K562 (cell line): ENCODE data around the gene TEAD3. TPM values are rescaled to one million over a fixed set of nuclear protein-coding genes. Genes with fewer than 3 reads are reported as not detected.

Source experiments
- ARID4B ChIP-seq: sonication (generic); formaldehyde crosslinking; IDR thresholded peaks from 2 replicates; pipeline ENCODE4 v1.8.0; 2022; ENCODE audit warnings: mild to moderate bottlenecking, missing genetic modification reagents
- CEBPG ChIP-seq, 3 experiments: fragments of 200-800 bp in 1 of 3; sonication (Bioruptor generic) in 1 of 3; sonication (generic) in 1 of 3; formaldehyde crosslinking in 1 of 3; IDR thresholded peaks in 2 of 3; conservative IDR thresholded peaks in 1 of 3; 2 replicates each; pipeline versions ENCODE4 v1.6.1 to v1.8.0; 2016 to 2022; ENCODE audit warnings: missing compliant biosample characterization in 2 of 3, missing genetic modification characterization in 2 of 3, mild to moderate bottlenecking in 1 of 3, missing genetic modification reagents in 1 of 3
- E2F4 ChIP-seq: sonication (generic); formaldehyde crosslinking; IDR thresholded peaks from 2 replicates; pipeline ENCODE4 v1.8.0; 2022; ENCODE audit warnings: mild to moderate bottlenecking, low read depth, missing genetic modification reagents
- EHMT2 ChIP-seq: fragments of 450-650 bp; IDR thresholded peaks from 2 replicates; pipeline ENCODE4 v1.6.1; 2018; ENCODE audit warnings: antibody characterized with exemption
- EWSR1 ChIP-seq: fragments of 450-650 bp; IDR thresholded peaks from 2 replicates; pipeline ENCODE4 v1.6.1; 2018; ENCODE audit warnings: borderline replicate concordance, mild to moderate bottlenecking, low read depth, moderate library complexity; ENCODE audit not compliant: partially characterized antibody
- FIP1L1 ChIP-seq: fragments of 200-400 bp; formaldehyde crosslinking; IDR thresholded peaks from 2 replicates; pipeline ENCODE4 v1.6.1; 2018; ENCODE audit warnings: mild to moderate bottlenecking, low read depth, low read length; ENCODE audit not compliant: poor library complexity, severe bottlenecking
- MAFF ChIP-seq: IDR thresholded peaks from 2 replicates; pipeline ENCODE4 v1.6.1; 2012; ENCODE audit warnings: low read length, improper control_type of control experiment
- PHTF2 ChIP-seq: fragments of 250-450 bp; sonication (Bioruptor Pico); IDR thresholded peaks from 2 replicates; pipeline ENCODE4 v1.5.0; 2021; ENCODE audit warnings: mild to moderate bottlenecking
- SAP30 ChIP-seq: fragments of 200-600 bp; sonication (generic); IDR thresholded peaks from 2 replicates; pipeline ENCODE4 v1.6.1; 2012; ENCODE audit warnings: borderline replicate concordance, low read depth, mild to moderate bottlenecking, moderate library complexity, low read length, control low read depth, inconsistent platforms; ENCODE audit not compliant: insufficient read depth, poor library complexity, severe bottlenecking
- SFPQ ChIP-seq: fragments of 200-400 bp; formaldehyde crosslinking; IDR thresholded peaks from 2 replicates; pipeline ENCODE4 v1.6.1; 2017; ENCODE audit warnings: mild to moderate bottlenecking, low read depth, low read length, moderate library complexity
- SIRT6 ChIP-seq: IDR thresholded peaks from one replicate; pipeline ENCODE4 v1.6.1; 2012; ENCODE audit warnings: low read depth, mild to moderate bottlenecking, control low read depth, inconsistent platforms, low read length, moderate library complexity
- TAL1 ChIP-seq: fragments of 450-650 bp; IDR thresholded peaks from 2 replicates; pipeline ENCODE4 v1.6.1; 2016; ENCODE audit warnings: mild to moderate bottlenecking
- U2AF2 ChIP-seq: fragments of 200-400 bp; formaldehyde crosslinking; optimal IDR thresholded peaks from 2 replicates; pipeline ENCODE3; 2017; ENCODE audit warnings: low read depth, mild to moderate bottlenecking, low read length
- ZBTB17 ChIP-seq: fragments of 450-650 bp; formaldehyde crosslinking; IDR thresholded peaks from 2 replicates; pipeline ENCODE4 v1.4.0; 2020; ENCODE audit warnings: mild to moderate bottlenecking
- ZBTB7A ChIP-seq: IDR thresholded peaks from 2 replicates; pipeline ENCODE4 v1.6.1; 2011; ENCODE audit warnings: low read depth, mild to moderate bottlenecking, low read length, moderate library complexity, borderline replicate concordance; ENCODE audit not compliant: control insufficient read depth
- ZFP91 ChIP-seq: sonication (generic); formaldehyde crosslinking; IDR thresholded peaks from 2 replicates; pipeline ENCODE4 v1.8.0; 2022; ENCODE audit warnings: mild to moderate bottlenecking, missing genetic modification reagents
- ZNF785 ChIP-seq: fragments of 250-450 bp; sonication (Bioruptor Pico); IDR thresholded peaks from 2 replicates; pipeline ENCODE4 v1.4.0; 2020; ENCODE audit warnings: mild to moderate bottlenecking
- polyA plus RNA-seq, 8 experiments: library from polyadenylated mRNA; depleted of rRNA in 4 of 8; stranded (reverse) in 5 of 8; unstranded in 3 of 8; fragments of >200 nt; fragmentation: Nextera tagmentation in 2 of 8; fragmentation: Illumina TruSeq in 1 of 8; extraction: Ambion mirVana in 2 of 8; extraction: Trizol in 1 of 8; gene quantifications; 2 replicates each; pipeline versions ENCODE4 v1.2.1 to v1.2.3, GENCODE V29; 2011 to 2014; ENCODE audit warnings: inconsistent platforms in 1 of 8, missing spikeins in 1 of 8
- total RNA-seq, 7 experiments: library from RNA; depleted of rRNA in 6 of 7; stranded (reverse); fragments of >200 nt in 6 of 7; fragmentation: Illumina TruSeq in 2 of 7; extraction: Trizol in 2 of 7; gene quantifications; 2 replicates each; pipeline versions ENCODE4 v1.2.1 to v1.2.3, GENCODE V29; 2011 to 2021; ENCODE audit warnings: low replicate concordance in 1 of 7

The TEAD3 gene
- total and polyA plus RNA-seq, 9 of the 15 experiments (the other 6 are each of a cell fraction or from before 2014, with no cell fraction given) = 0.63 to 13.2 (median 3.3) TPM

- no peak for TF ChIP-seq E2F4 (CRISPR knock-in tag)
- no peak for TF ChIP-seq ARID4B
- TF ChIP-seq CEBPG (CRISPR knock-in tag; IDR thresholded peaks at IDR 0.05) = no peak
- no peak for TF ChIP-seq CEBPG (tag; conservative IDR thresholded peaks at IDR 0.05 in 1 of 2, IDR thresholded peaks at IDR 0.05 in 1 of 2)
- TF ChIP-seq TAL1 = no peak
- TF ChIP-seq ZBTB17 = no peak
- peak; percentile 7 for TF ChIP-seq SAP30
- no peak for TF ChIP-seq ZFP91 (CRISPR knock-in tag)
- TF ChIP-seq EHMT2 = no peak
- TF ChIP-seq SIRT6 = no peak
- no peak for TF ChIP-seq MAFF
- no peak for TF ChIP-seq SFPQ
- peak; percentile 52; the same call in 1 of the 2 replicates for TF ChIP-seq ZBTB7A
- TF ChIP-seq U2AF2 = no peak
- no peak for TF ChIP-seq FIP1L1
- TF ChIP-seq EWSR1 = no peak
- TF ChIP-seq ZNF785 = 0 out of 2 replicates have a peak, but pooled peaks have one; percentile 9
- no peak for TF ChIP-seq PHTF2 (CRISPR knock-in tag)
Observed at GRCh38 chr6:35468980-35469750, 27.7 kb downstream of the TEAD3 start (continued).
